ENCODE results near the gene PDZK1. TPM values are rescaled to one million over a fixed set of nuclear protein-coding genes. Genes with fewer than 3 reads are reported as not detected.

Gene PDZK1
- total RNA-seq, 1 experiment from 2014 or later: 4.2 TPM

DNA sequence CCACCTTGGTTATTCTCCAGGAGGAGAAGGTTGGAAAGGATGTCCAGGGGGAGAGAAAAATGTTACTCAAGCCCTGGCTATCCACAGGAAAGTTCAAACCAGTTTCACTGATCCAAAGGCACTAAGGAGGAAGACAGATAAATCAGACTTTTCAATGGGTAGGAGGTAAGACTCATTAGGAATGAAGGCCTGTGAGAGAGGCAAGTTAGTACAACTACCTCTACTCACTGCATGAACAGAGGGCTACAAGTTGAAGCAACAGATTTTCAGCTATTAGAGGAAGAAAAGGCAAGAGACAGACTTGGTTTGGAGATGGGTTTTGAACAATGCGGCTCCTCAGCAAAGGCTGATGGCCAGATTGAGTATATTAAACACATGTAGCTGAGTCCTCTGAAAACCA, 29.0 kb upstream of the PDZK1 start:
- Histone ChIP-seq H3K4me1 (ENCODE audit: insufficient read depth, low read length) (peaks cover 44% of the 10 kb centered on the region), H3K4me2 (ENCODE audit: low read length) (peak overlapping the region; percentile 63), H3K4me3 (ENCODE audit: low read length) (no peak overlapping the region), H4K20me1 (ENCODE audit: low read length) (no peaks in the 10 kb centered on the region), H3K79me2 (ENCODE audit: low read length) (no peaks in the 10 kb centered on the region), H3K9me3 (ENCODE audit: low read length) (no peaks in the 10 kb centered on the region), H3K27ac (ENCODE audit: low read length) (peak overlapping the region; percentile 81), H2AFZ (ENCODE audit: low read length) (no peak overlapping the region), H3K9ac (ENCODE audit: low read length) (peak overlapping the region; percentile 5; the same call in 1 of the 2 replicates), H3K36me3 (ENCODE audit: low read depth, low read length) (no peaks in the 10 kb centered on the region), H3F3A (ENCODE audit: low read length, unreplicated experiment) (peaks cover 9% of the 10 kb centered on the region), H3K27me3 (ENCODE audit: low read length) (no peaks in the 10 kb centered on the region), H3K9me2 (replicated peaks; ENCODE audit: low read length) (no peaks in the 10 kb centered on the region)
- ChIA-PET CTCF (no interaction called here), POLR2A (ENCODE audit: unreplicated experiment) (no interaction called here)
- DNase-seq (no peak), ATAC-seq (no peak)
- no peak for TF ChIP-seq EZH2phosphoT487 (IDR thresholded peaks at IDR 0.05; ENCODE audit: borderline replicate concordance, low read length)
- TF ChIP-seq, protein P1, sequence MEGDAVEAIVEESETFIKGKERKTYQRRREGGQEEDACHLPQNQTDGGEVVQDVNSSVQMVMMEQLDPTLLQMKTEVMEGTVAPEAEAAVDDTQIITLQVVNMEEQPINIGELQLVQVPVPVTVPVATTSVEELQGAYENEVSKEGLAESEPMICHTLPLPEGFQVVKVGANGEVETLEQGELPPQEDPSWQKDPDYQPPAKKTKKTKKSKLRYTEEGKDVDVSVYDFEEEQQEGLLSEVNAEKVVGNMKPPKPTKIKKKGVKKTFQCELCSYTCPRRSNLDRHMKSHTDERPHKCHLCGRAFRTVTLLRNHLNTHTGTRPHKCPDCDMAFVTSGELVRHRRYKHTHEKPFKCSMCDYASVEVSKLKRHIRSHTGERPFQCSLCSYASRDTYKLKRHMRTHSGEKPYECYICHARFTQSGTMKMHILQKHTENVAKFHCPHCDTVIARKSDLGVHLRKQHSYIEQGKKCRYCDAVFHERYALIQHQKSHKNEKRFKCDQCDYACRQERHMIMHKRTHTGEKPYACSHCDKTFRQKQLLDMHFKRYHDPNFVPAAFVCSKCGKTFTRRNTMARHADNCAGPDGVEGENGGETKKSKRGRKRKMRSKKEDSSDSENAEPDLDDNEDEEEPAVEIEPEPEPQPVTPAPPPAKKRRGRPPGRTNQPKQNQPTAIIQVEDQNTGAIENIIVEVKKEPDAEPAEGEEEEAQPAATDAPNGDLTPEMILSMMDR (conservative IDR thresholded peaks at IDR 0.05; ENCODE audit: low read depth, low read length): no peak
- TF ChIP-seq EZH2 (IDR thresholded peaks at IDR 0.05; ENCODE audit: low read length, unreplicated experiment): no peak
- TSS peak; percentile 31 for BruUV-seq (replicated peaks)
- intact Hi-C loops (cut with micrococcal nuclease): no loop called here

DNA sequence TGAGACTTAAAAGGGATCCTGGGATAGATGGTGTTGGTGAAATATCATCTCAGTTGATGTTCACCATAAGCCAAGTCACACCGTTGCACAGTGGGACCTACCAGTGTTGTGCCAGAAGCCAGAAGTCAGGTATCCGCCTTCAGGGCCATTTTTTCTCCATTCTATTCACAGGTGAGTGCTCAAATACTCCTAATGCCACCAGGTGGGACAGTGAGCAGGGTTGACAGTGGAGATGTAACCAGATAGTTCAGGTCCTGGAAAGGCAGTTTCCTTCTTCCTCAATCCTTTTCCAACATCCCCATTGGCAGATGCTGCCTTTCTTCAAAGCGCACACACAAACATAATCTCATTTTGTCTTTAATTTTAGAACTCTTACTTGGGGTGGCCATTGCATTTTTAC, 23.7 kb upstream of the PDZK1 start:
- DNase-seq (peak; percentile 56), ATAC-seq (peak; percentile 55)
- BruUV-seq (replicated peaks): no TSS peak
- Histone ChIP-seq H4K20me1 (ENCODE audit: low read length) (no peaks in the 10 kb centered on the region), H2AFZ (ENCODE audit: low read length) (no peak overlapping the region), H3K27ac (ENCODE audit: low read length) (no peak overlapping the region), H3K4me3 (ENCODE audit: low read length) (no peak overlapping the region), H3K4me1 (ENCODE audit: insufficient read depth, low read length) (peaks cover 12% of the 10 kb centered on the region), H3K9ac (ENCODE audit: low read length) (no peak overlapping the region), H3K4me2 (ENCODE audit: low read length) (no peak overlapping the region), H3F3A (ENCODE audit: low read length, unreplicated experiment) (no peaks in the 10 kb centered on the region), H3K27me3 (ENCODE audit: low read length) (no peaks in the 10 kb centered on the region), H3K9me2 (replicated peaks; ENCODE audit: low read length) (no peaks in the 10 kb centered on the region), H3K79me2 (ENCODE audit: low read length) (no peaks in the 10 kb centered on the region), H3K36me3 (ENCODE audit: low read depth, low read length) (no peaks in the 10 kb centered on the region), H3K9me3 (ENCODE audit: low read length) (no peaks in the 10 kb centered on the region)
- TF ChIP-seq EZH2 (IDR thresholded peaks at IDR 0.05; ENCODE audit: low read length, unreplicated experiment): no peak
- TF ChIP-seq, protein P1 (conservative IDR thresholded peaks at IDR 0.05; ENCODE audit: low read depth, low read length): peak; percentile 59
- ChIA-PET CTCF (no interaction called here), POLR2A (ENCODE audit: unreplicated experiment) (no interaction called here)
- intact Hi-C loops (cut with micrococcal nuclease): no loop called here

DNA sequence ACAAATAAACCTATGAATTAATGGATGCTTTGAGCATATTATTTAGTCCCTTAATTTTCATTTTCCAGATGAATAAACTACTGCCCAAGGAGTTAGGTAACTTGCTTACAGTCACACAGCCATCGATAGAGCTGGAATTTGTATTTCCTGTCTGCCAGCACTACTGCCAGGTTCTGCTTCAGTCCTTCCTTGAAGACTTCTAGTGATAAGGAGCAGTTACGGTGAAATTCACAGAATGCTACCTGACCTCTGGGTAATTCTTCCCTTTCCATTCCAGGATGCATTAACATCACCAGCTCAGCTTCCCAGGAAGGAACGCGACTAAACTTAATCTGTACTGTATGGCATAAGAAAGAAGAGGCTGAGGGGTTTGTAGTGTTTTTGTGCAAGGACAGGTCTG, 23.3 kb upstream of the PDZK1 start:
- H3K27me3 ChIP-seq (ENCODE audit: low read length): no peaks in the 10 kb centered on the region
- intact Hi-C loops (cut with micrococcal nuclease): no loop called here
- no peak overlapping the region for H3K27ac ChIP-seq (ENCODE audit: low read length)
- H3K9me2 ChIP-seq (replicated peaks; ENCODE audit: low read length): no peaks in the 10 kb centered on the region
- ATAC-seq: no peak
- no peak overlapping the region for H3K4me2 ChIP-seq (ENCODE audit: low read length)
- ChIA-PET CTCF (no interaction called here), POLR2A (ENCODE audit: unreplicated experiment) (no interaction called here)
- BruUV-seq (replicated peaks): no TSS peak
- no peak overlapping the region for H2AFZ ChIP-seq (ENCODE audit: low read length)
- H3F3A ChIP-seq (ENCODE audit: low read length, unreplicated experiment): no peaks in the 10 kb centered on the region
- TF ChIP-seq, protein P1 (conservative IDR thresholded peaks at IDR 0.05; ENCODE audit: low read depth, low read length): no peak
- no peak for TF ChIP-seq EZH2 (IDR thresholded peaks at IDR 0.05; ENCODE audit: low read length, unreplicated experiment)
- TF ChIP-seq EZH2phosphoT487 (IDR thresholded peaks at IDR 0.05; ENCODE audit: borderline replicate concordance, low read length): no peak
- peaks cover 9% of the 10 kb centered on the region; the same call in 1 of the 2 replicates for H3K4me1 ChIP-seq (ENCODE audit: insufficient read depth, low read length)
- H3K9ac ChIP-seq (ENCODE audit: low read length): no peak overlapping the region
- H3K36me3 ChIP-seq (ENCODE audit: low read depth, low read length): no peaks in the 10 kb centered on the region
- H3K9me3 ChIP-seq (ENCODE audit: low read length): no peaks in the 10 kb centered on the region
- no peaks in the 10 kb centered on the region for H4K20me1 ChIP-seq (ENCODE audit: low read length)
- no peaks in the 10 kb centered on the region for H3K79me2 ChIP-seq (ENCODE audit: low read length)
- DNase-seq: no peak
- no peak overlapping the region for H3K4me3 ChIP-seq (ENCODE audit: low read length)
